ENCODE measurements around the gene ABCD1.

ABCD1 gene

GRCh38 chrX:153763989-153764755, 39.5 kb downstream of the ABCD1 start, which contains the start of gene PLXNB3:
Gene PLXNB3 (plus strand): TSS chrX:153764249. CDS start chrX:153765536, 1,287 bp downstream.
- FAIRE-seq = peak; percentile 80

DNA sequence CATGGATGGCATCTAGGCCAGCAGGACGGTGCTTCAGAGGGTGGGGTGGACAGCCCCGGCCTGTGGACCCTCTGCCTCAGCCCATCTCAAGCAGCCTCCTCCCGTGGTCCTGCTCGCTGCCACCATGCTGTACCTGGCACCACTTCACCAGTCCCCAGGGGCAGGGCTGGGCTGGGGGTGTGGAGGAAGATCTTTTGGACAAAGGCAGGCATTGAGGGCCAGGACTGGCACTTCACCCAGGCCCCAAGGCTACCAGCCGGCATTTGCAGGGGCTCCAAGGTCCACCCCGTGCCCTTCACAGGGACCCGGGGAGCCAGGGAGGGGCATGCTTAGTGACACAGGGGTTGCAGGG, 40.1 kb downstream of the ABCD1 start:
- FAIRE-seq = no peak

DNA sequence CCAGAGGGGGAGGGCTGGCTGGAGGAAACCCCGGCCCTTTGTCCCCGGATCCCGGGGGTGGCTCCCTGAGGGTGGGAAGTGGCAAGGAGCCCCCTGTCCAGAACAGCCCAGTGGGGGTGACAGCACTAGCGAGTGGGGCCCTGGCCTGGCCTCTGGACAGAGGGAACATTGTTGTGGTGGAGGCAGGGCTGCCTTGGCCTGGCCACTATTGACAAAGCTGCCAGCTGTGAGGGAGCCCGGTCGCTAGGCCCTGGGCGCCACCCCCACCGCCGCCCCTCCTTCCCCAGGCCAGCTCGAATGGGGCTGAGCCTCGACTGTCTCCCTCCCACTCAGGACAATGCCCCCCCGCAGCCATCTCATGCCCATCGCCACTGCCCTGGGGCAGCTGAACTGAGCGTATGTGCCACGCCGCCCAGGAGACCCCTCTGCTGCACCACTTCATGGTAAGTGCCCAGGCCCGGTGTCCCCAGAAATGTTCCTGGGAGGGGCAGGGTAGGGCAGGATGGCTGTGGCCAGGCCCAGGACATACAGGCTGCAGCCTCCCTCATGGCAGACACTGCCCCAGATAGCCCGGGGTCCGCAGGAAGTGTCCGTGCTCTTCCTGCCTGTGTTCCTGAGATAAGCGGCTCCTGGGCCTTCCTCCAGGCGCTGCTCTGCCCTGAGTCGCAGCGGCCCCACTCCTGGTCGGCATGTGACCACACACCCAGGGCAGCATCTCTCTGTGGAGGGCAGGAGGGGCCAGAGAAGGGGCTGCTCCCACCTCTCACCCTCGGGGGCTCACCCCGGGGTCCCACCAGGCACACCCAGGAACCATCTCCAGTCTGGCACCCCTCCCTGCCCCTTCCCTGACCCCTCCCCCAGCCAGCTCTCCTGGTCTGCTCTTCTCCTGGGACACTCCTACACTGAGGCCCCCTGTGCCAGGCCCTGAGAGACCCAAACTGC, 40.8 kb downstream of the ABCD1 start:
- no peak for FAIRE-seq

DNA sequence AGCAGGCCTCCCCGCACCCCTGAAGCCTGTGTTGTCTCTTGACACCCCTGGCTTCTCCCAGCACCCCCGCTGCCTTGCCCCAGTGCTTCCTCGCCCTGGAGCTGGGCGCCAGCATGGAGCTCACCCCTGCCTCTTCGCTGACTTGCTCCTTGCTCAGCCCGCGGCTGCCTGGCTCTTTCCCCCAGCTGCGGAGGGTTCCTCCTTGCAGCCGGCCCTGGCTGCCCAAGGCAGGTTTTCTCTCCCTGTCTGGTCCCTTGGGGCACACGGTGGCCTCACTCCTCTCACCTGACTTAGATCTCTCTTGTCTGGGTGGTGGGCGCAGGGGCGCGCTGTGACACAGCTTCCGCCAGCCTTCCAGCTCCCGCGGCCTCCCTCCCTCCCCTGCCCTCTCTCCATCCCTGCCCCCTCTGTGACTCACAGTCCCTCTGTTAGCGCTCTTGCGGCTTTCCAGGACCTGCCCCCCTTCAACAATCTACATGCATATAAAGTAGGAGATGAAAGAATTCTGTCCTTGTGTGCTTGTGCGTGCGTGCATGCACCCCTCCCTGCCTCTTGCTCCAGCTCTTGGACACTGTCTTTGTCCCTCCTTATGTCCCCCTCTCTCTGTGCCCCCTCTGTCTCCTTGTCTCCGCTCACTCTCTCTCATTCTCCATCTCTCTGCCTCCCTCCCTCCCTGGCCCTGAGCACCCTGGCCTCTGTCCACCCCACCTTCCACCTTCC, 41.6 kb downstream of the ABCD1 start:
- FAIRE-seq = no peak

- no peak for FAIRE-seq
These were observed 42.4 kb downstream of the ABCD1 start for GRCh38 chrX:153766871-153767673.

- FAIRE-seq = no peak
These were observed 43.0 kb downstream of the ABCD1 start for GRCh38 chrX:153767674-153768055.

DNA sequence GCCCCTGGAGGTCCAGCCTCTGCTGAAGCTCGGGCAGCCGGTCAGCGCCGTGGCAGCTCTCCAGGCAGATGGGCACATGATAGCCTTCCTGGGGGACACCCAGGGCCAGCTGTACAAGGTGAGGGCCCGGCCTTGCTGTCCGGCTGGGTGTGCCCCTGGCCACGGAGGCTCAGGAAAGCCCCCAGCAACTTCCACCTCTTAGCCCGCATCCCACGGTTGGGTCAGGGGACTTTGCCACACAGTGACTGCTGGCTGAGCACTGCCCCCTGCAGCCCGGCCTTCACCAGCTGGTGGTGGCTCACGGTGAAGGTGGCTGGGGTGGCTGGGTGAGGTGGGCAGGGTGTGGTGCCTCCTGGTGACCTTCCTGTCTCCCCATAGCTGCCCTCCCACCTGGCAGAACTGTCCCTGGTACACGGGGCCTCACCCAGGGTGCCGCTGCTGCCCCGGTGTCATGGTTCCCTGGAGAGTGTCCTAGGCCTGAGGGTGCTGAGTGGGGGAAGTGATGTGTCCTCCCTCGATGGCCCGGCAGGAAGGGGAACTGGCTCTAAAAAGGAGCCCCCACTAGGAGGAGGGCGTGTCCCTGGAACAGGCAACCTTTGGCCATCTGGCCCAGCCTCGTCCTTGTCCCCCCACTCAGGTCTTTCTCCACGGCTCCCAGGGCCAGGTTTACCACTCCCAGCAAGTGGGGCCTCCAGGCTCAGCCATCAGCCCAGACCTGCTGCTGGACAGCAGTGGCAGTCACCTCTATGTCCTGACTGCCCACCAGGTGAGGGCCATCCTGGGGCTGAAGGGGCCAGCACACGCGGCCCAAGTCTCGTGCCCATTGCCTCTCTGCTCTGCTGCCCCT, 43.9 kb downstream of the ABCD1 start:
- no peak for FAIRE-seq

- FAIRE-seq = no peak
These were observed 44.7 kb downstream of the ABCD1 start for GRCh38 chrX:153769158-153769864.

DNA sequence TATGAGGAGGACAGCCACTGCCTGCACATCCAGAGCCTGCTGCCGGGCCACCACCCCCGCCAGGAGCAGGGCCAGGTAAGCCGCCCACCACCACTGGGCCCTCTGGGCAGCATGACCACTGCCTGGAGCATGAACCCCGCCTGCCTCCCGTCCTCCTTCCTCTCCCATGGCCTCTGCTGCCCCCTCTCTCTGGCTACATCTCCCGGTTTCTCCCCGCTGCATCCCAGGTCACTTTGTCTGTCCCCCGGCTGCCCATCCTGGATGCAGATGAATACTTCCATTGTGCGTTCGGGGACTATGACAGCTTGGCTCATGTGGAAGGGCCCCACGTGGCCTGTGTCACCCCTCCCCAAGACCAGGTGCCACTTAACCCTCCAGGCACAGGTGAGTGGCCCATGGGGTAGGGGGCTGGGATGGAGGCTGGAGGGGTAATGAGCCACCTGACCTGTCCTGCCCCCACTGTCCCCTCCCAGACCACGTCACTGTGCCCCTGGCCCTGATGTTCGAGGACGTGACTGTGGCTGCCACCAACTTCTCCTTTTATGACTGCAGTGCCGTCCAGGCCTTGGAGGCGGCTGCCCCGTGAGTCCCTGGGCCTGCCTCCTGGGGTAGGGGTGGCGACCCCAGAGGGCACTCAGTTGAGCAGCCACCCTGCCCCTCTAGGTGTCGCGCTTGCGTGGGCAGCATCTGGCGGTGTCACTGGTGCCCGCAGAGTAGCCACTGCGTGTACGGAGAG, 45.4 kb downstream of the ABCD1 start:
- no peak for FAIRE-seq

- FAIRE-seq = no peak
These were observed 46.2 kb downstream of the ABCD1 start for GRCh38 chrX:153770601-153771414.

DNA sequence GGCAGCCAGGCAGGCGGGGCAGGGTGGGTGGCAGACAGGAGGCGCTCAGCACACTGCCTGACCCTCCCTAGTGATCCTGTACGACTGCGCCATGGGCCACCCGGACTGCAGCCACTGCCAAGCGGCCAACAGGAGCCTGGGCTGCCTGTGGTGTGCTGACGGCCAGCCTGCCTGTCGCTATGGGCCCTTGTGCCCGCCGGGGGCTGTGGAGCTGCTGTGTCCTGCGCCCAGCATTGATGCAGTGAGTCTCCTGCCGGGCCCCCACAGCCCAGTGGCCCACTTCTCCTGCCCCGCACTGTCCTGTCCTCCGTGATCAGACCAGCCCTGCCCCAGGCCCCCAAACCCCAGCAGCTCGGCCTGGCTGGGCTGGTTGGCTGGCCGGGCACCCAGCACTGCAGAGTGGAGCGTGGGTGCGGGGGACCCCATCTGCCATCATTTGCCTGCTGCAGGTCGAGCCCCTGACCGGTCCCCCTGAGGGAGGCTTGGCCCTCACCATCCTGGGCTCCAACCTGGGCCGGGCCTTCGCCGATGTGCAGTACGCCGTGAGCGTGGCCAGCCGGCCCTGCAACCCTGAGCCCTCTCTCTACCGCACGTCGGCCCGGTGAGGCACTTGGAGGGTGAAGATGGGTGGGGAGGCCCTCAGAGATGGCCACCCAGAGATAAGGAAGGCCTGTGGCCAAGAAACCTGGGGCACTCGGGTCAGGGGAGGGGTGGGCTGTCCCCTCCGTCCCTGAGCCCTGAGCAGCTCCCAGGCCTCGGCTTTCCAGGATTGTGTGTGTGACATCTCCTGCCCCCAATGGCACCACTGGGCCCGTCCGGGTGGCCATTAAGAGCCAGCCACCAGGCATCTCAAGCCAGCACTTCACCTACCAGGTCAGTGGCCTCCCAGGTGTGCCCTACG, 47.0 kb downstream of the ABCD1 start:
- no peak for FAIRE-seq

GRCh38 chrX:153772316-153773217, 47.9 kb downstream of the ABCD1 start:
- no peak for FAIRE-seq

- no peak for FAIRE-seq
These were observed 48.6 kb downstream of the ABCD1 start for GRCh38 chrX:153773218-153773611.

DNA sequence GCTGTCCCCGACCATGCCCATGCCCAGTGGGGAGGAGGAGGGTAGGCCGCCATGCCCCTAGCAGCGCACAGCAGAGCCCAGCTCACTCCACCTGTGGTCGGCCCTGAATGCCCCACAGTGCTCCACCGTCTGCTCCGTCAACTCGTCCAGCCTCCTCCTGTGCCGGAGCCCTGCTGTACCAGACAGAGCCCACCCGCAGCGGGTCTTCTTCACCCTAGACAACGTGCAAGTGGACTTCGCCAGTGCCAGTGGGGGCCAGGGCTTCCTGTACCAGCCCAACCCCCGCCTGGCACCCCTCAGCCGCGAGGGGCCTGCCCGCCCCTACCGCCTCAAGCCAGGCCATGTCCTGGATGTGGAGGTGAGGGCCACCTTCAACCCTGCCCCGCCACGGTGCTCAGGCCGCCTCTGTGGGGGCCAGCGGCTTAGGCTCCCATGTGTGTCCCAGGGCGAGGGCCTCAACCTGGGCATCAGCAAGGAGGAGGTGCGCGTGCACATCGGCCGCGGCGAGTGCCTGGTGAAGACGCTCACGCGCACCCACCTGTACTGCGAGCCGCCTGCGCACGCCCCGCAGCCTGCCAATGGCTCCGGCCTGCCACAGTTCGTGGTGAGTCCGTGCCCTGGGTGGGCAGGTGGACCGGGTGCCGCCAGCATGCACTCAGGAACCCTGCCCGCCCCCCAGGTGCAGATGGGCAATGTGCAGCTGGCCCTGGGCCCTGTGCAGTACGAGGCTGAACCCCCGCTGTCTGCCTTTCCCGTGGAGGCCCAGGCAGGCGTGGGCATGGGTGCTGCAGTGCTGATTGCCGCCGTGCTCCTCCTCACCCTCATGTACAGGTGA, 49.3 kb downstream of the ABCD1 start:
- no peak for FAIRE-seq

GRCh38 chrX:153774576-153775292, 50.1 kb downstream of the ABCD1 start:
- no peak for FAIRE-seq

All from G401.6 (cell line).